Stimulated activated CD8-positive, alpha-beta memory T cell treated with anti-CD3 and anti-CD28 coated beads, Interleukin-12 subunit alpha, Interleukin-12 subunit beta, amount 100 ng/mL, for 4 hours (primary cell): ENCODE data around the gene CRIM1.

Source experiments
- DNase-seq: peaks from one replicate; pipeline ENCODE4 v3.0.0-alpha.2; 2020; ENCODE audit warnings: low read depth

CRIM1 gene

DNA sequence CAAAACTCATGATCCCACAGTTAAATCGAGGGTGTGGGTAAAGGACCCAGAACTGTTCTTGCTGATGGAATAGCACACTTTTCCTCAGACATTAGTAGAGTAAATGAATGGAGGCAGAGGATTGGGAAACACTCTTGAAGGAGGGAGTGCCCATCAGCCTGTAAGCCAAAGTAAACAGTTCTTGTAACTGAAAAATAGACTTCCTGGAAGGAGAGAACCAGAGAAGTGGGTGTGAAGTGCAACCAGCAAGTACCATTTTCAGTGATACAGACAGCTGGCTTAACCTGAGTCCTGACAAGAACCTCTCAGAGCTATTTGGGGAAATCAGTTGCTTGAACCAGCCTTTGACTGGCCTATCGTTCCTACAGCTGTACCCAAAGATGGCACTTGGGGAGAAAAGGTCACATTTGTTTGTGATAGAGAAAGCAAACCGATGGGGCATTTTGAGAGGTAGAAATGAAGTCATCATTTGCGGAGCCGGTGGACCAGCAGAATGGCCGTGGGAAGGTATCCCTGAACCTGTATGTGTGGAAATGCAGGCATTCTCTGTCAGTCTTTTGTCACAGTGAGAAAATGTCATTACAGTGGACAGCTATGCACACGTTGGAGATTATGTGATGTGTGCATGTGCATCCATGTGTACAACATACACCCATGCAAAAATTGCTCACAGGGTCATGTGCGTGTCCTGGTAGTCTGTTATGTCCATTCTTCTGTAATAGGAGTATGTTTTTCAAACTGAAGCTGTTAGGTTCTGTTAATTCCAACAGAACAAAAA, 17.8 kb downstream of the CRIM1 start:
- no peak for DNase-seq

GRCh38 chr2:36374585-36374984, 19.0 kb downstream of the CRIM1 start:
- DNase-seq, result no peak

DNA sequence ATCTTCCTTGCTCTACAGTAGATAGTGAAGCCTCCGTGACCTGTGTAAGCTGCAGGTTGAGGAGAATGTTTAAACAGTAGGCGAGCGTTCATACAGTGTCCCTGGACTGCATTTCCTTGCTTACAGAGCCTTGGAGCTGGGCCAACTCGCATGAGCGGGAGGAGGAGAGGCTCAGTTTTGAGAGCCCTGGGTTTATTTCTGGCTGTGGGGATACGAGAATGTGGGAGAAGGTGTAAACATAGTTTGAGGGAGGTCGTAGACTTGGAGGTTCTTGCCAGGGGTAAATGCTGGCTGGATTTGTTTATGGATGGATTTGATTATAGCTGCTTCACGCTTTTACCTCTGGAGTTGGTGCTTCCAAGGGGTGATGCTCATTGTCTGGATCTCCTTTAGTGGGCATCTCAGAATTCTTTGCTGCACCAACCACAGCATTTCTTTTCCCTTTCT, 20.8 kb downstream of the CRIM1 start:
- DNase-seq, result no peak

GRCh38 chr2:36376992-36377738, 21.6 kb downstream of the CRIM1 start:
- no peak for DNase-seq

DNA sequence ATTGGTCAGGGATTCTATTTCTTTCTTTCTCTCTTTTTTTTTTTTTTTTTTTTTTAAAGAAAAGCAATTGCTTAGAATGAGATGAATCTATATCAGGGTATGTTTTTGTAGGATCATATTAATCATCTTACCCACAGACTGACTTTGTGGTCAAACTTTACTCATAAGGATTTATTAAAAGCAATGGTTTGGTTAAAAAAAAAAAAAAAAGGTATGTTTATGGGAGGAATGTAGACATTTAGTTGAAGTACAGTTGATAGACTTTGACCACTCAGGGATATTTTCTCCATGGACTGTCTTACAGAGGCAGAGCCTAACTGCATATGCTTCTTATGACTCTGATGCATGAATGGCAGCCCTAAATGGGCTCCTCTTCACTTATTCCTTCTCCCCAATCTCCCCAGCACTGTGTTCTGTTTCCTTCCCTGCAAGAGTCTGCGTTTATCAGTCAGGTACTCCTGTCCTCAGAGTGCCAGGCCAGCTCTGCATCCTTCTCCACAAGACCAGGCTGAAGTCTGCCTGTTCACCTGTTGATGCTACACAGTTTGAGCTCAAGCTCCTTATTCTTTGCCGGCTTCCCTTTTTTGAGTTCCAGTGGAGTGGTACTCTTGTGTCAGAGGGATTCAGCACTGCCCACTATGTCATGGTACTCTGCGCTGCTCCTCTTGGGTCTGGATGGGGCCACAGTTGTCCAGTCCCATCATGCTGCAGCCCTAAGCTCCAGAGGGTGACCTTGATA, 24.3 kb downstream of the CRIM1 start:
- DNase-seq, result no peak

DNA sequence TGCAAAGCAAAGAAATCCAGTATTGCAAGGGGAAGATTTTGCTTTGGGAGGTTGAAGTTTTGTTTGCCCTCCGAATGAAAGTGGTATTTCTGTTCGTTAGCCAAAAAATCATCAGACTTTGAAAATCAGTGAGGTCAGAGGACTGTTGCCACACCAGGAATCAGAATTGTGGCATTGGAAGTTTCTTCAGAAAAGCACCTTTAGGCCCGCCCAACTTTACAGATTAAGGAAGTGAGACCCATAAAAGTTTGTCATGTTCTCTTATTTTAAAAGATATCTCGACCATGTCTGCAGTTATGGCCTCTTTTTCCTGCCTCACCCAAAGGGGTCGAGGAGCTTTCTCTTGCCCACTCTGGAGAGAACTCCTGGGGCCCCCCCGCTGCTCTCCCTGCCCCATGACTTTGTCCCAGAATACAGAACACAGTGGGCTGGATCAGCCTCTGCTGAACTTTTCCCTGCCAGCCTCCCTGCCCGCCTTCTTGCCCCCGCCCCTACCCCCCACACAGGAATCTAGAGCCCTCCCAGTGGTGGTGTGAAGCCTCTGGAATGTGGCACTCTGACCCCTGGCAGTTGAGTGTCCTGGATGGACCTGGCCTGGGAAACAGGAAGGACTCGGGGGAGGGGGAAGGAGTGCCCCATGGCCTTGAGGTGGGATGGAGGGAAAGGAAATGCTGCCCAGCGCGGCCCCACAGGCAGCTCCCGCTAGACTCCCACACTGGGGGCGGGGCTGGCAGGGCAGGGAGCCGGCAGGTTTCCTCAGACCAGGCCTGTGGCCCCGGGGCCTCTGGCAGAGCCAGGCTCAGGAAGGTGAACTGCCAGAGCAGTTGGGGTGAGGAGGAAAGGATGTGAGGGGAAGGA, 25.3 kb downstream of the CRIM1 start:
- no peak for DNase-seq

DNA sequence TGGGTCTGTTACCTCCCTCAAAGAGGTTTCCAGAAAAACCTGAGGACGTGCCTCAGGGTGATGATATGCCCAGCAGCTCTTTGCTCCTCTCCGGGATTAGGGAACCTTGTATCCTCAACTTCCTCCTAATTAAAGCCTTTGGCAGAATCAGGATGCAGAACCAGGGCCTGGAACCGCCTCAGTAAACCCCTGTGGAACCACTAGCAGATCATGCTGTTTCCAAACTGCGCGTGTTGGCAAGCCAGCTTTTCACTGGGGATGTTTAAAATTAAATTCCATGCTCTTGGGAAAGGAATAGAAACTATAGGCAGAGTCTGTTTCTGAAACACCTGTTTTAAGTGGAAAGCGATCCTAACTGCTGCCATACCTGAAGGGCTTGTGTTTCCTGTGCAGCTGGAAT, 26.4 kb downstream of the CRIM1 start:
- no peak for DNase-seq

DNA sequence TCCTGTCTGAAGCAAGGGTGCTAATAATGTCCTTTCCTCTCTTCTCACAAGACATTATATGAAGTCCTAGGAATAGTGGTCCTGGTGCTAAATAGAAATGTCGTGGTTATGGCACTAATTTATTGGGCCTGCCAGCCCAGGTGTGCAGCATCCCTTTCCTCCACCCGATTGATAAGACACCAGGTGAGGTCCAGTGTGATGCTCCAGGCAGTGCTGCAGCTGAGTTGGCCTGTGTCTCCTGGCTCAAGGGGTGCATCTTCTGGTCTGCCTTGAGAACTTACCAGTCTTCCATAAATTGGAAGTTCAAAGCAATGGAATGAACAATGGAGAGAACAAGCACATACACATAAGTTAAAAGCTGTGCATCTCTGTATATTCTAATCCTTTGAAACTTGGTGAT, 26.9 kb downstream of the CRIM1 start:
- DNase-seq, result no peak

DNA sequence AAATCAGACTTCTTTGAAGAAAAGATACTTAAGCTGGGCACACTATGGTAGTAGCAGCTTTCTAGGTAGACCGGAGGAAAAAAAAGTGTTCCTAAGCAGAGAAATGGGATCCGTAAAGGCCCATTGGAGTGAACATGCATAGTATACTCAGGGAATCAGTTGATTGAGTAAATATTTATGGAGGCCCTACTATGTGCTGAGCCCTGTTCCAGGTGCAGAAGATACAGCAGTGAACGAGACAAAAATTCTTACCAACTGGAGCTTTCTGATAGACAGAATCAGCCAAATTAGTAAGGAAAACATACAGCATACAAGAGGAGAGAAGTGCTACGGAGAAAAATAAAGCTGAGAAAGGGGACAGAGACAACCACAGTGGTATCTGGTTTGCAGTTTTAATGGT, 28.1 kb downstream of the CRIM1 start:
- DNase-seq, result no peak

DNA sequence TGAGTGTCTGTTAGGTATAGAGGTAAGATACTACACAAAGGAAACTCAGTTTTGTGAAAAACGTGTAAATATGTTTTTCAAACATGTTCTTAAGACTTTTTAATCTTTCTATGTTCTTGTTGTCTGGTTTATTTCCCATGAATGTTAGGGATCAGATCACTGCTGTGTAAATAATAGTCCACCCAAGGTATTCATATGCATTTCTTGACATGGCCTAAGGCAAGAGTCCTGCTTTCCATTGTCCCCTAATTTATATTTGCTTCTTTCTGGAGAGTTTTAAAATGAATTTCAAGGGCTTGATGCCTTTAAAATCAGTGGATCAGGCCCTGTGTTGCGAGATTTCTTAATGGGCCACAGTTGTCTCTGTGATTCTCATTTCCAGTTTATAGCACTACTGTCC, 28.9 kb downstream of the CRIM1 start:
- no peak for DNase-seq

- no peak for DNase-seq
Measured at GRCh38 chr2:36385603-36386002, 30.0 kb downstream of the CRIM1 start.

DNA sequence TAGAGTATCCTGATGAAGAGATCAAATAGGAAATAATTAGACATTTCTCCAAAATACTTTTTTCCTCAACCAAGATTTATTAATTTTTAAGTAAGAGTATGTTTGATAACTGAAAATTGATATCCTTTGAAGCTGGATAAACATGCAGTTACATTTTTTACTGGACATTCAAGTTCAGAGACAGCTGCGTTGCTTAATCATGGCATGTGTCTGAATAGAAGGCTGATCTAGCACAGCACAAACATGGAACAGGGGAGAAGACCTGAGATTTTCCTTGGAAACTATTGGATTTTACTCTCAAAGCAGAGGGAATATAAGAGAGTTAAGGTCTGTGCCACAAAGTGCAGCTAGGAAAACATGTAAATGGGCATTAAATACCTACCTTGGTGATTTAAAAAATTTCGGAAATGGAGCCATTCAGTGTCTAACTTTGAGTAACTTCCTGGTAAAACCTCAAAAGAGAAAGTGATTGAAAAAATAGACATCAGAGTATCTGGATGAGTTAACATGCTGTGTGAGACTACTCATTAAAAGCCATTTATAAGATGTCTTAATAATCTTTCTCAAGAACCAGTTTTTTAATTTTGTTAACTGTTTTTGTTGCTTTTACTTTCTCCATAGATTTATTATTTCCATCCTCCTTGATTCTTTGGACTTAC, 31.8 kb downstream of the CRIM1 start:
- DNase-seq, result no peak

- DNase-seq, result no peak
Measured at GRCh38 chr2:36388472-36388871, 32.9 kb downstream of the CRIM1 start.

DNA sequence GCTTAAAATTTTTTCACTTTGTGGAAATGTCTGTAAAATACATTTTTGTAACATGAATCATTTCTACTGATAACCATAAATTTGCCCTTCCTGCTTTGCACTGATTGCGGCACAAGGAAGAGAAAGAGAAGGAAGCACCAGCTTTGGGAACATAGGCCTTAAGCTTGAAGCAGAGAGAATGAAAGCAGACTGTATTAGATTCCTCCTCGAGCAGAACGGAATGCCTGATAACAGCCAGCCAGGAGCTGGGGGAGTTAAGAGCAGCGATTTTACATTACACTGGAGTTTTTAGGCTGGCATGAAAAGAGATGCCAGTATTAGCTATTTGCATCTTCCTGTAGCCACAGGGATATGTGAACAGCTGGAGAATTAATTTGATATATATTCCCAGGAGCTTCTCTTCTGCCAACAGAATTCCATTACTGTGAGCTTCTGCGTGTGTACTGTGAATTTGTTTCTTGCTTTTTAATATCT, 33.5 kb downstream of the CRIM1 start:
- DNase-seq, result no peak

GRCh38 chr2:36389577-36389976, 34.0 kb downstream of the CRIM1 start:
- DNase-seq, result no peak

DNA sequence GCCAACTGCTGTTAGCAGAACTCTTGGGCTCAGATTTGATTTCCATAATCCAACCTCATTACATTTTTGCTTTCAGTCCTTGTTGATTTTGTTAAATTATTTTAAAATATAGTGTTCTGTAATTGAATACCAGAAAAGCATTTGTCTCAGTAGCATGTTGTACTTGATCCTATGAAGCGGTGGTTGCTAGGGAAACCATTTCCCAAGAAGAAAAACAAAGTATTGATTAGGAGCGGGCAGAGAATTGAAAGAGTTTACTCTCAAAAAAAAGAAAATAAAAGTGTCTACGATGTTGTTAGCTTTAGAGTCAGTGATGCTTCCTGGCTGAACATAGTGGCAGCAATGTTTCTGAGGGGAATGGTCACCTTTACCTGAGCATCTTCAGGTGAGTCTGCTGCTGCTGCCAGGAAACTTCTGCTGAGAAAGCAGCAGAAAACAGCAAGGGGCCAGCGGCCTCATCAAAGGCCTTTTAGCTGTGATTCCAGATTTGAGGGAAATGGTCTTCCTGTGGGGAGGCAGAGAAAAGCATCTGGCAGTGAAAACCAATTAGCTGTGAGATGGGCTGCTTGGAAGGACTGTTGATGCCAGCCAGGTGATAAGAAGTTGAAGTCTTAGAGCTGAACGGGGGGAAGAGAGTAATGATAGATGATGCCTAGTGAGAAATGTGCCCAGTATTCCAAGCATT, 37.1 kb downstream of the CRIM1 start:
- no peak for DNase-seq

DNA sequence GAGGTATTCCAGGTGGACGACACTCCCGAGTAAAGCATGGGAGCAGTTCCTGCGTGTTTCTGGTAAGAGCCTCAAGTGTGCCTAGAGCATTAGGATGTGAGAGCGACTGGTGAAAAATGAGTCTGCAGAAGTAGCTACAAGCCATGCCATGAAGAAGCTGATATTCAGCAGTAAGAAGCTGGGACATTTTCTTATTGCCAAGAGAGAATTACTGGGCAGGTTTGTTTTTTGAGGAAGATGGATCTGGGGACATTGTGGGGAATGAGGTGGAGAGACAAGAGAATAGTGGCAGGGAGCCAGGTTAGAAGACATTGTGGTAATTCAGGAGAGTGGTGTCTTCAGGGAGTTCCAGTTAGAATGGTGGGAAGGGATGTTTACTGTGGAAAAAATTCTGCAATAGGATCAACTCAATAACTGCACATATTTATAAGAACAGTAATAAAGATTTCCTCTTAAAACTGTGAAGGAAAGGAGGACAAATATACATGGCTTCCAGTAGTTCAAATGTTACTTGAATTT, 38.2 kb downstream of the CRIM1 start:
- DNase-seq, result no peak

DNA sequence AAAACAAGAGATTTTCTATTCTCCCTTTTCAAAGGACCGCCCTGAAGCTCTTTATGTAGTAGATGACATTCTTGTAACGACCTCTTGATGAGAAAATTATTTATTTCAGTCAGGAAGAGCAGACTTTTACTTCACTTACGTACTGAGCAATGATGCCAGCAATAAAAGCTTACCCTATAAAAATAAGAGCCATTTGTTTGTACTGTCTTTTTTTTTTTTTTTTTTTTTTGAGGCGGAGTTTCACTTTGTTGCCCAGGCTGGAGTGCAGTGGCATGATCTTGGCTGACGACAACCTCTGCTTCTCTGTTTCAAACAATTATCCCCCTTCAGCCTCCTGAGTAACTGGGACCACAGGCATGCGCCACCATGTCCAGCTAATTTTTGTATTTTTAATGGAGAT, 39.2 kb downstream of the CRIM1 start:
- DNase-seq, result no peak

GRCh38 chr2:36395866-36396265, 40.3 kb downstream of the CRIM1 start:
- DNase-seq, result no peak

GRCh38 chr2:36396878-36397539, 41.4 kb downstream of the CRIM1 start:
- no peak for DNase-seq
